Keratinocyte (primary cell): ENCODE measurements around the gene UCK2. TPM values are rescaled to one million over a fixed set of nuclear protein-coding genes. Genes with fewer than 3 reads are reported as not detected.

Experiments used
- DNase-seq: peaks from one replicate; pipeline ENCODE4 v3.0.0-alpha.2; 2011; ENCODE audit warnings: low read depth, missing footprints, low spot score
- FAIRE-seq: peaks from 2 replicates; lab custom pipeline; 2011; peaks lifted over from hg19 to GRCh38; lab: Jason Lieb, UNC
- H2AFZ ChIP-seq: 2 replicates; pipeline ENCODE4 v1.6.0; 2012; ENCODE audit warnings: low read length, control low read depth, inconsistent platforms; ENCODE audit not compliant: control insufficient read depth
- H3K27ac ChIP-seq: 2 replicates; pipeline ENCODE4 v1.5.1; 2011; ENCODE audit warnings: low read length; ENCODE audit not compliant: control insufficient read depth, insufficient read depth
- H3K27me3 ChIP-seq: 3 replicates; pipeline ENCODE4 v1.6.0; 2011; ENCODE audit warnings: low read length; ENCODE audit not compliant: control insufficient read depth, insufficient read depth; ENCODE audit errors: extremely low read depth
- H3K36me3 ChIP-seq, 2 experiments: 2 replicates in 1 of 2; 3 replicates in 1 of 2; pipeline ENCODE4 v1.5.1; 2011; ENCODE audit warnings: low read length in 2 of 2, mild to moderate bottlenecking in 1 of 2; ENCODE audit not compliant: control insufficient read depth in 2 of 2, insufficient read depth in 2 of 2; ENCODE audit errors: extremely low read depth in 1 of 2
- H3K4me1 ChIP-seq: 3 replicates; pipeline ENCODE4 v1.5.1; 2011; ENCODE audit warnings: low read length; ENCODE audit not compliant: control insufficient read depth, insufficient read depth; ENCODE audit errors: extremely low read depth
- H3K4me2 ChIP-seq: 3 replicates; pipeline ENCODE4 v1.6.0; 2011; ENCODE audit warnings: low read depth, low read length; ENCODE audit not compliant: control insufficient read depth, insufficient read depth; ENCODE audit errors: extremely low read depth
- H3K4me3 ChIP-seq, 3 experiments: fragments of 200-600 bp in 1 of 3; sonication (generic) in 1 of 3; 2 replicates in 2 of 3; 3 replicates in 1 of 3; pipeline ENCODE4 v1.5.1; 2011 to 2016; ENCODE audit warnings: low read length in 3 of 3, mild to moderate bottlenecking in 3 of 3, control low read depth in 2 of 3, inconsistent platforms in 1 of 3, low read depth in 1 of 3, mixed read lengths in 1 of 3, mixed run types in 1 of 3, moderate library complexity in 1 of 3; ENCODE audit not compliant: control insufficient read depth in 2 of 3, insufficient read depth in 2 of 3; ENCODE audit errors: extremely low read depth in 1 of 3
- H3K79me2 ChIP-seq: 2 replicates; pipeline ENCODE4 v1.6.0; 2012; ENCODE audit warnings: low read length; ENCODE audit not compliant: control insufficient read depth, insufficient read depth
- H3K9ac ChIP-seq: 3 replicates; pipeline ENCODE4 v1.6.0; 2011; ENCODE audit warnings: low read length; ENCODE audit not compliant: control insufficient read depth, insufficient read depth; ENCODE audit errors: extremely low read depth
- H3K9me1 ChIP-seq: 3 replicates; pipeline ENCODE4 v1.6.0; 2011; ENCODE audit warnings: low read length; ENCODE audit not compliant: control insufficient read depth, insufficient read depth; ENCODE audit errors: extremely low read depth
- H3K9me3 ChIP-seq: 2 replicates; pipeline ENCODE4 v1.5.1; 2012; ENCODE audit warnings: low read depth, low read length; ENCODE audit not compliant: control insufficient read depth
- H4K20me1 ChIP-seq: 3 replicates; pipeline ENCODE4 v1.6.0; 2011; ENCODE audit warnings: low read length; ENCODE audit not compliant: control insufficient read depth, insufficient read depth; ENCODE audit errors: extremely low read depth
- CTCF ChIP-seq, 3 experiments: IDR thresholded peaks in 1 of 3; conservative IDR thresholded peaks in 1 of 3; optimal IDR thresholded peaks in 1 of 3; 2 replicates in 2 of 3; 3 replicates in 1 of 3; pipeline versions ENCODE3 to v1.5.1; 2011; ENCODE audit warnings: low read length in 3 of 3, mild to moderate bottlenecking in 3 of 3, moderate library complexity in 2 of 3, control low read depth in 1 of 3, inconsistent platforms in 1 of 3; ENCODE audit not compliant: insufficient read depth in 2 of 3; ENCODE audit errors: extremely low read depth in 1 of 3
- EZH2 ChIP-seq: IDR thresholded peaks from one replicate; pipeline ENCODE4 v1.6.1; 2012; ENCODE audit warnings: inconsistent platforms, mild to moderate bottlenecking, low read length, moderate library complexity
- dilution Hi-C: fragments of 300-500 bp; cut with MboI; formaldehyde crosslinking; loops from one replicate; pipeline ENCODE4 v1.7.0; 2020; ENCODE audit warnings: low sequenced_read_pairs; ENCODE audit not compliant: extremely low pct_ligation_motif_present
- polyA plus RNA-seq, 5 experiments: library from polyadenylated mRNA; depleted of rRNA in 3 of 5; stranded (reverse) in 3 of 5; stranded (forward) in 1 of 5; unstranded in 1 of 5; fragments of >200 nt; gene quantifications; 1 replicate in 1 of 5; 2 replicates in 3 of 5; 3 replicates in 1 of 5; pipeline versions ENCODE4 v1.2.1 to v1.2.3, GENCODE V29; 2011 to 2012; ENCODE audit warnings: missing spikeins in 2 of 5, low read depth in 1 of 5, low replicate concordance in 1 of 5

UCK2 gene
- polyA plus RNA-seq, 1 donor (not counting 4 experiments of a cell fraction or from before 2014, with no cell fraction given) = 71.9 TPM

GRCh38 chr1:165842671-165843129 is 15.3 kb downstream of the UCK2 start:
- no peak overlapping the region for H3K27ac ChIP-seq
- peak; percentile 75 for FAIRE-seq
- no peak overlapping the region for H2AFZ ChIP-seq
- no peaks in the 10 kb centered on the region for H3K36me3 ChIP-seq
- peaks cover 3% of the 10 kb centered on the region for H3K9me1 ChIP-seq
- H3K4me1 ChIP-seq = peaks cover 19% of the 10 kb centered on the region
- no peak overlapping the region for H3K4me3 ChIP-seq
- peaks cover 96% of the 10 kb centered on the region for H3K79me2 ChIP-seq
- dilution Hi-C loops = no loop called here
- H3K4me2 ChIP-seq = peak overlapping the region; percentile 10
- H3K9ac ChIP-seq = no peak overlapping the region
- no peak for DNase-seq
- H3K9me3 ChIP-seq = no peaks in the 10 kb centered on the region
- H4K20me1 ChIP-seq = peaks cover 49% of the 10 kb centered on the region
- H3K27me3 ChIP-seq = no peaks in the 10 kb centered on the region
- no peak for TF ChIP-seq EZH2
- TF ChIP-seq CTCF (optimal IDR thresholded peaks at IDR 0.05 in 1 of 3, IDR thresholded peaks at IDR 0.05 in 1 of 3, conservative IDR thresholded peaks at IDR 0.05 in 1 of 3; ENCODE audit: extremely low read depth in 1 of 3, insufficient read depth in 2 of 3, low read length in 3 of 3) = no peak

- Histone ChIP-seq H3K9me3 (no peaks in the 10 kb centered on the region), H3K9me1 (peaks cover 3% of the 10 kb centered on the region), H3K4me2 (no peak overlapping the region), H3K27me3 (no peaks in the 10 kb centered on the region), H3K9ac (no peak overlapping the region), H3K36me3 (no peaks in the 10 kb centered on the region), H3K4me1 (peaks cover 19% of the 10 kb centered on the region), H2AFZ (no peak overlapping the region), H3K4me3 (no peak overlapping the region), H3K27ac (no peak overlapping the region), H4K20me1 (peaks cover 49% of the 10 kb centered on the region), H3K79me2 (peaks cover 96% of the 10 kb centered on the region)
- dilution Hi-C loops = no loop called here
- no peak for TF ChIP-seq CTCF (optimal IDR thresholded peaks at IDR 0.05 in 1 of 3, IDR thresholded peaks at IDR 0.05 in 1 of 3, conservative IDR thresholded peaks at IDR 0.05 in 1 of 3; ENCODE audit: extremely low read depth in 1 of 3, insufficient read depth in 2 of 3, low read length in 3 of 3)
- TF ChIP-seq EZH2 = no peak
- DNase-seq (no peak), FAIRE-seq (no peak)
These were observed 15.9 kb downstream of the UCK2 start for GRCh38 chr1:165843304-165843703.
